ENCODE data around the gene AMZ1.
A peak's percentile ranks its signal among the peaks of the same experiment; 100 is the strongest.

GRCh38 chr7:2729031-2729892 lies 41.3 kb downstream of the AMZ1 start:
- TF ChIP-seq EP300 (IDR thresholded peaks at IDR 0.05) (no peak), CTCF (IDR thresholded peaks at IDR 0.05) (peak in 1 of 5 experiments; percentile 21)
